Uterus (tissue), 4 donors: ENCODE results near the gene SUPT3H. TPM values are rescaled to one million over a fixed set of nuclear protein-coding genes. Genes with fewer than 3 reads are reported as not detected.

Experiments used
- DNase-seq, 2 donors: peaks; one replicate each; pipeline ENCODE4 v3.0.0-alpha.2; 2019 to 2020
- H3K27ac ChIP-seq, 2 donors: fragments of 200-600 bp; sonication (generic); 1 replicate in 1 of 2; 2 replicates in 1 of 2; pipeline ENCODE4 v1.5.1; 2016 to 2018
- H3K27me3 ChIP-seq, 2 donors: fragments of 200-600 bp; sonication (generic); one replicate each; pipeline ENCODE4 v1.5.1; 2018 to 2019; ENCODE audit warnings: control low read depth in 1 of 2
- H3K36me3 ChIP-seq, 2 donors: fragments of 200-600 bp; sonication (generic); one replicate each; pipeline ENCODE4 v1.5.1; 2019; ENCODE audit warnings: control low read depth in 1 of 2
- H3K4me1 ChIP-seq, 2 donors: fragments of 200-600 bp; sonication (generic); one replicate each; pipeline ENCODE4 v1.5.1; 2018 to 2019; ENCODE audit warnings: control low read depth in 1 of 2
- H3K4me3 ChIP-seq, 2 donors: fragments of 200-600 bp; sonication (generic); 1 replicate in 1 of 2; 2 replicates in 1 of 2; pipeline ENCODE4 v1.5.1; 2018 to 2019; ENCODE audit warnings: mild to moderate bottlenecking in 1 of 2
- H3K9me3 ChIP-seq, 2 donors: fragments of 200-600 bp; sonication (generic); one replicate each; pipeline ENCODE4 v1.5.1; 2019; ENCODE audit warnings: control low read depth in 1 of 2
- POLR2A ChIP-seq, 2 donors: fragments of 450-650 bp; IDR thresholded peaks; one replicate each; pipeline ENCODE4 v1.6.1; 2016; ENCODE audit warnings: antibody characterized with exemption in 2 of 2, mild to moderate bottlenecking in 1 of 2, moderate library complexity in 1 of 2
- intact Hi-C: fragments of 100-400 bp; cut with DNase I; formaldehyde crosslinking; loops from one replicate; pipeline ENCODE4 v1.15.1; 2023; ENCODE audit warnings: low total_unique reads
- total RNA-seq, 4 donors: library from RNA; depleted of rRNA in 3 of 4; stranded (reverse); fragments of >200 nt in 3 of 4; gene quantifications; one replicate each; pipeline versions ENCODE4 v1.1.0 to v1.2.4, GENCODE V29; 2014 to 2023
- TF ChIP-seq, protein P1 (sequence below), 4 experiments: fragments of 200-600 bp in 2 of 4; fragments of 450-650 bp in 2 of 4; sonication (generic) in 2 of 4; IDR thresholded peaks; one replicate each; pipeline ENCODE4 v1.5.1; 2016 to 2019; ENCODE audit warnings: antibody characterized with exemption in 4 of 4, mild to moderate bottlenecking in 2 of 4, moderate library complexity in 1 of 4
- donor health status: DM: yes; HTN: yes; CAD: no.

Gene SUPT3H
- total RNA-seq, 4 donors from 2014 or later = 1.3 to 14.9 (median 7.6) TPM

DNA sequence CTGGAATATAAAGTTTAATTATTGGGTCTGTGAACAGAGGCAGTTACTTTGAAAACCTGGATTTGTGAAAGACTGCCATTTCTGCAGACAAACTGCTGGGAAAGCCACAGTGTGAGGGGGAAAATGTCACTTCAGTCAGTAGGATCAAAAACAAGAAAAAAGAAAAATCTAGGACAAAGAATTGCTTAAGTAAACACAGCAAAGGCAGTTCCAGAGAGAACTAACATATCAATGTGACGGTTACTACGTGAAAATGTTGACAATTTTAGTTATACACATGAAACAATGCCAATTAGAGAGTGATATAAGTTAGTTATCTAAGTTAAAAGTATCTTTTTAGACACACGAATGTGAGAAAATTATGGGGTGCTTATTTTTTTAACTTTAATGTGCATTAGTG, 320.0 kb downstream of the SUPT3H start:
- no peaks in the 10 kb centered on the region for H3K36me3 ChIP-seq

DNA sequence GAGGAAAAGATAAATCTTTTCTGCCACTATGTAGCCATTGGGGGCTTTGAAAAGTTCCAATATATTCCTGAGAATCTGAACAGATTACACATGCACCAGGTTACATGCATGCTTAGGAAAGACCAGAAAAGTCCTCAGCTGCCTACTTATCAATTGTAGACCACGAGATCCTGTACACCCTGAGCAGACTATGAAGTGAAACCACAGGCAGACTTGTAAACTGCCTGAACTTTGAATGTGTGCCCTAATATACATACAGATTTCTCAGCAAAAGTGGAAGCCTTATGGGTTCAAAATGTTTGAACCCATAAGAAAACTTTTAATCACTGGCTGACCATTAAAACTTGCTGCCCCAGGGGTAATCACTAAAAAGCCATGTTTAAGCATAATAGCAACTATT, 323.1 kb downstream of the SUPT3H start:
- intact Hi-C loops = no loop called here
- Histone ChIP-seq H3K27me3 (no peaks in the 10 kb centered on the region), H3K27ac (no peak overlapping the region), H3K9me3 (no peaks in the 10 kb centered on the region), H3K4me3 (no peak overlapping the region), H3K36me3 (no peaks in the 10 kb centered on the region), H3K4me1 (no peaks in the 10 kb centered on the region)
- TF ChIP-seq POLR2A (IDR thresholded peaks at IDR 0.05) = no peak
- TF ChIP-seq, protein P1, sequence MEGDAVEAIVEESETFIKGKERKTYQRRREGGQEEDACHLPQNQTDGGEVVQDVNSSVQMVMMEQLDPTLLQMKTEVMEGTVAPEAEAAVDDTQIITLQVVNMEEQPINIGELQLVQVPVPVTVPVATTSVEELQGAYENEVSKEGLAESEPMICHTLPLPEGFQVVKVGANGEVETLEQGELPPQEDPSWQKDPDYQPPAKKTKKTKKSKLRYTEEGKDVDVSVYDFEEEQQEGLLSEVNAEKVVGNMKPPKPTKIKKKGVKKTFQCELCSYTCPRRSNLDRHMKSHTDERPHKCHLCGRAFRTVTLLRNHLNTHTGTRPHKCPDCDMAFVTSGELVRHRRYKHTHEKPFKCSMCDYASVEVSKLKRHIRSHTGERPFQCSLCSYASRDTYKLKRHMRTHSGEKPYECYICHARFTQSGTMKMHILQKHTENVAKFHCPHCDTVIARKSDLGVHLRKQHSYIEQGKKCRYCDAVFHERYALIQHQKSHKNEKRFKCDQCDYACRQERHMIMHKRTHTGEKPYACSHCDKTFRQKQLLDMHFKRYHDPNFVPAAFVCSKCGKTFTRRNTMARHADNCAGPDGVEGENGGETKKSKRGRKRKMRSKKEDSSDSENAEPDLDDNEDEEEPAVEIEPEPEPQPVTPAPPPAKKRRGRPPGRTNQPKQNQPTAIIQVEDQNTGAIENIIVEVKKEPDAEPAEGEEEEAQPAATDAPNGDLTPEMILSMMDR (IDR thresholded peaks at IDR 0.05) = no peak
- no peak for DNase-seq

More for the DNA sequence above, 320.0 kb downstream of the SUPT3H start:
- Histone ChIP-seq H3K4me1 (no peaks in the 10 kb centered on the region), H3K4me3 (no peak overlapping the region), H3K27ac (no peak overlapping the region), H3K27me3 (no peaks in the 10 kb centered on the region), H3K9me3 (peaks cover 0 to 4% of the 10 kb centered on the region in 2 donors)
- intact Hi-C loops = no loop called here
- no peak for DNase-seq
- TF ChIP-seq, protein P1 (IDR thresholded peaks at IDR 0.05) = no peak
- no peak for TF ChIP-seq POLR2A (IDR thresholded peaks at IDR 0.05)

DNA sequence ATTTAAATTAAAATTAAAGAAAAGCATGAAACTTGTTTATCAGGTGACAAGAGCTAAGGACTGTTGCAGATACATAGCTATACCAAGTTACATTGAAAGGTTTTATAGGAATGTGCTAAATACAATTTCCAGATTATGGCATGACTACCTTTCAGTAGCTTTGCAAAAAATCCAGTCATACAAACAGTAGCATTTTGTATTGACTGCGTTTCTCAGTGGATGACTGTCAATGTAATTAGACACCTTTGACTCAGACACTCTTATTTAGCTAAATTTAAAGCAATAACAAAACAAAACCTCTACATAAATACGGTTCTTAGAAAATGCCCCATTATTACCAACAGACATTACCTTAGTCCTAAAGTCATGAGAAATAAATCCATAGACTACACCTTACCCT, 325.4 kb downstream of the SUPT3H start:
- no peaks in the 10 kb centered on the region for H3K36me3 ChIP-seq
- intact Hi-C loops = no loop called here

DNA sequence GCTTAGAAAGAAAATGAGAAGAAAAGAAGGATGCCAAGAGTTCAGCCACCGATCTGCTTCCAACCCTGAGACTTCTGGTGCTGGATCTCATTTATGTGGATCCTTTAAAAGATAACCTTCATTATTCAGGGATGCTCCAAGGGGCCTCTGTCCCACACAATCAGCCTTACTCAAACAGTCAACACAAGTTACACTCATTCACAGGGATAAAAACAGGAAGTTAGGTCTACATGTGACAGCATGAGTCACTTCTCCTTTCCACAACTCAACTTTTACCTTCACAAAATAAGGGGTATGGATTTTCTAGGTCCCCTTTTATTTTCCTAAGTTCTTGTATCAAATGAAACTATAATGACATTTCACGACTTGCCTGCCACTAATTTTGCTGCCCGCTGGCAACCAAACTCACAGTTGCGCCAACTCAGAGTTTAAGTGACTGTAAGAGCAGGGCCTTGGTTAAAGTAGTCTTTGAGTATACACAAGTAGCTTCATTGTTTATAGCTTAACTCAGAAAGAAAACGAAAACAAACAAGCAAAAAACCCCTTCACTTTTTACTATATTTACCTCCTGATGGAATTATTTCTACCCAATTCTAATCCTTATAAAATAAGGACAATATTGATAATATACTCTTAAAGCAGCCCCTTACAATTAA, 328.4 kb downstream of the SUPT3H start:
- Histone ChIP-seq H3K9me3 (no peaks in the 10 kb centered on the region), H3K36me3 (no peaks in the 10 kb centered on the region), H3K27me3 (no peaks in the 10 kb centered on the region), H3K27ac (no peak overlapping the region), H3K4me1 (no peaks in the 10 kb centered on the region), H3K4me3 (no peak overlapping the region)
- DNase-seq = no peak
- TF ChIP-seq POLR2A (IDR thresholded peaks at IDR 0.05) = no peak
- TF ChIP-seq, protein P1 (IDR thresholded peaks at IDR 0.05) = no peak
- intact Hi-C loops = no loop called here

More for the DNA sequence above, 325.4 kb downstream of the SUPT3H start:
- no peaks in the 10 kb centered on the region for H3K4me1 ChIP-seq
- H3K4me3 ChIP-seq = no peak overlapping the region
- TF ChIP-seq, protein P1 (IDR thresholded peaks at IDR 0.05) = no peak
- no peak for TF ChIP-seq POLR2A (IDR thresholded peaks at IDR 0.05)
- no peak overlapping the region for H3K27ac ChIP-seq
- H3K9me3 ChIP-seq = no peaks in the 10 kb centered on the region
- no peaks in the 10 kb centered on the region for H3K27me3 ChIP-seq
- DNase-seq = no peak

DNA sequence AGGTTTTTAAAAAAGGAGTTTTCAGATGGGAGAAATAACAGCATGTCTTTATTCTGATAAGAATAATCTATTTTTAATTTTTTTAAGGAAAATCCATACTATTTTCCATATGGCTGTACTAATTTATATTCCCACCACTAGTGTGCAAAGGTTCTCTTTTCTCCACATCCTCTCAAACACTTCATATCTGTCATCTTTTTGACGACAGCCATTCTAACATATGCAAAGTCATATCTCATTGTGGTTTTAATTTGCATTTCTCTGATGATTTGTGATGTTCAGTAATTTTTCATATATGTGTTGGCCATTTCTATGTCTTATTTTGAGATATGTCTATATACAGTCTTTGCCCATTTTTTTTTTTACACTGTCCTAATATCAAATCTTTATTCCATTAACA, 330.2 kb downstream of the SUPT3H start:
- no peak for DNase-seq
- Histone ChIP-seq H3K27ac (no peak overlapping the region), H3K36me3 (no peaks in the 10 kb centered on the region), H3K4me3 (no peak overlapping the region), H3K9me3 (no peaks in the 10 kb centered on the region), H3K27me3 (no peaks in the 10 kb centered on the region), H3K4me1 (no peaks in the 10 kb centered on the region)
- intact Hi-C loops = no loop called here
- no peak for TF ChIP-seq POLR2A (IDR thresholded peaks at IDR 0.05)
- TF ChIP-seq, protein P1 (IDR thresholded peaks at IDR 0.05) = no peak
